Measurements from ENCODE around the gene MRPL51. TPM values are rescaled to one million over a fixed set of nuclear protein-coding genes. Genes with fewer than 3 reads are reported as not detected.

The MRPL51 gene
- total and polyA plus RNA-seq, 2 experiments from 2014 or later: 57.4 to 231 TPM

DNA sequence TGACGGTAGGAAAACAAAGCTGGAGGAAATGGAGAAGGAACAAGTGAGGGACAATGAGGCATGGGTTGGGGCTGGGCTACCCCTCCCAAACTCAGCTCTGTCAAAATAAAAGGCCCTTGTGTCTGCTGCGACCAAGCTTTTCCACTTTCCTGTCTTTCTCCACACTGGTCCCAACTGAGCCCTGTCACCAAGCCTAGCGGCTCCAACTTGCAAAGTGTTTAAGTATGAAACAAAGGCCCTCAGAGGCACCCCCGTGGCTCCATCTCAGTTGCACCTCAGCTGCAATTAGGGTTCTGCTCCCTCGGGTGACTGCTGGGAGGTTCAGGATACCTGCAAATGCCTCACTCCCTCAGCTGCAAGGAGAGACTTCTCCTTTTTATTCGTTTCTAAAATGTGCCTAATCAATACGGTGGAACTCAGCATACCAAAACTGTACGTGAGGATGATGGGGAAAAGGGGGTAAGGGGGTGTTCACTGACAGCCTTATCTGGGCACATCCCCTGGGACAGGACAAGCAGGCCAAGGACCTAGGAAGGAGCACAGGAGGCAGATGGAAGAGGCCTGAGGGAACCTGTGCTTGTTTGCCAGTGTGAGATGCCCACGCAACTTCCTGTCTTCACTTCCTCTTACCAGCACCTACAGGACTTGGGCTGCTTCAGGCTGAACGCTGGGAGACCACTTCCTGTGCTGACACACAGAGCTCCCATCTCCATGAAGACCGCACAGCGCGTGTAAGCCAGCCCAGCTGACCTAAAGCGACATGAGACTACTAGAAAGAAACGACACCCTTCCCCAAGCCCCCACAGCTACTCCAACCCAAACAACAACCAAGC lies 31.4 kb downstream of the MRPL51 start:
- H3K4me1 ChIP-seq (ENCODE audit: insufficient read depth): no peaks in the 10 kb centered on the region
- H2AFZ ChIP-seq: no peak overlapping the region
- no peak overlapping the region for H3K27ac ChIP-seq
- H3K9me2 ChIP-seq (replicated peaks; ENCODE audit: insufficient read depth): no peaks in the 10 kb centered on the region
- no peaks in the 10 kb centered on the region for H3K9me3 ChIP-seq (ENCODE audit: low read depth)
- no peaks in the 10 kb centered on the region for H3K27me3 ChIP-seq
- no peaks in the 10 kb centered on the region for H4K20me1 ChIP-seq (ENCODE audit: insufficient read depth, poor library complexity, severe bottlenecking)
- H3K36me3 ChIP-seq (replicated peaks; ENCODE audit: insufficient read depth, low read depth): no peaks in the 10 kb centered on the region
- 90% methylated on average over 15 of the region's 15 CpGs for WGBS (ENCODE audit: low lambda C conversion rate, missing lambda C conversion rate)
- H3K4me2 ChIP-seq: no peak overlapping the region
- no peaks in the 10 kb centered on the region for H3K79me2 ChIP-seq
- no peak overlapping the region for H3K4me3 ChIP-seq
- no peak for TF ChIP-seq EZH2phosphoT487 (IDR thresholded peaks at IDR 0.05; ENCODE audit: low read depth, severe bottlenecking, unreplicated experiment)
- TF ChIP-seq EZH2 (IDR thresholded peaks at IDR 0.05; ENCODE audit: borderline replicate concordance): no peak
- TF ChIP-seq CTCF (IDR thresholded peaks at IDR 0.05; ENCODE audit: poor library complexity): no peak
- DNase-seq (ENCODE audit: low spot score): no peak

GRCh38 chr12:6460751-6461371 lies 32.2 kb downstream of the MRPL51 start:
- no peak for TF ChIP-seq EZH2 (IDR thresholded peaks at IDR 0.05; ENCODE audit: borderline replicate concordance)
- no peak for TF ChIP-seq CTCF (IDR thresholded peaks at IDR 0.05; ENCODE audit: poor library complexity)
- TF ChIP-seq EZH2phosphoT487 (IDR thresholded peaks at IDR 0.05; ENCODE audit: low read depth, severe bottlenecking, unreplicated experiment): no peak
- no peaks in the 10 kb centered on the region for H3K27me3 ChIP-seq
- H4K20me1 ChIP-seq (ENCODE audit: insufficient read depth, poor library complexity, severe bottlenecking): no peaks in the 10 kb centered on the region
- no peak for DNase-seq (ENCODE audit: low spot score)
- H3K36me3 ChIP-seq (replicated peaks; ENCODE audit: insufficient read depth, low read depth): no peaks in the 10 kb centered on the region
- no peaks in the 10 kb centered on the region for H3K79me2 ChIP-seq
- H2AFZ ChIP-seq: no peak overlapping the region
- H3K9me3 ChIP-seq (ENCODE audit: low read depth): no peaks in the 10 kb centered on the region
- H3K9me2 ChIP-seq (replicated peaks; ENCODE audit: insufficient read depth): no peaks in the 10 kb centered on the region
- no peaks in the 10 kb centered on the region for H3K4me1 ChIP-seq (ENCODE audit: insufficient read depth)
- no peak overlapping the region for H3K27ac ChIP-seq
- WGBS (ENCODE audit: low lambda C conversion rate, missing lambda C conversion rate): 83% methylated on average over 10 of the region's 10 CpGs
- no peak overlapping the region for H3K4me3 ChIP-seq
- H3K4me2 ChIP-seq: no peak overlapping the region

GRCh38 chr12:6459004-6459337 lies 34.1 kb downstream of the MRPL51 start:
- no peak for DNase-seq (ENCODE audit: low spot score)
- Histone ChIP-seq H3K27ac (no peak overlapping the region), H3K27me3 (no peaks in the 10 kb centered on the region), H3K79me2 (no peaks in the 10 kb centered on the region), H3K4me1 (ENCODE audit: insufficient read depth) (no peaks in the 10 kb centered on the region), H3K4me2 (no peak overlapping the region), H3K9me3 (ENCODE audit: low read depth) (no peaks in the 10 kb centered on the region), H3K36me3 (replicated peaks; ENCODE audit: insufficient read depth, low read depth) (no peaks in the 10 kb centered on the region), H4K20me1 (ENCODE audit: insufficient read depth, poor library complexity, severe bottlenecking) (no peaks in the 10 kb centered on the region), H2AFZ (no peak overlapping the region), H3K4me3 (no peak overlapping the region), H3K9me2 (replicated peaks; ENCODE audit: insufficient read depth) (no peaks in the 10 kb centered on the region)
- TF ChIP-seq EZH2 (IDR thresholded peaks at IDR 0.05; ENCODE audit: borderline replicate concordance) (no peak), EZH2phosphoT487 (IDR thresholded peaks at IDR 0.05; ENCODE audit: low read depth, severe bottlenecking, unreplicated experiment) (no peak), CTCF (IDR thresholded peaks at IDR 0.05; ENCODE audit: poor library complexity) (no peak)
- WGBS (ENCODE audit: low lambda C conversion rate, missing lambda C conversion rate): 100% methylated on average over 2 of the region's 2 CpGs
